BLaER1 treated with 17β-estradiol and CSF1 and Interleukin-3, amounts not matched to agents 10 nM and 100 nM (cell line): ENCODE data around the gene AGRN.
A peak's percentile ranks its signal among the peaks of the same experiment; 100 is the strongest.

Experiments
- H3K27ac ChIP-seq, 11 experiments: shearing (Covaris generic); formaldehyde crosslinking; 2 replicates each; pipeline ENCODE4 v1.8.1; 2022
- H3K27me3 ChIP-seq, 11 experiments: shearing (Covaris generic); formaldehyde crosslinking; 2 replicates each; pipeline ENCODE4 v1.8.1; 2022
- H3K36me3 ChIP-seq, 11 experiments: shearing (Covaris generic); formaldehyde crosslinking; 2 replicates each; pipeline ENCODE4 v1.8.1; 2022
- H3K4me1 ChIP-seq, 10 experiments: shearing (Covaris generic); formaldehyde crosslinking; 2 replicates each; pipeline ENCODE4 v1.8.1; 2022
- H3K4me2 ChIP-seq, 11 experiments: shearing (Covaris generic); formaldehyde crosslinking; 2 replicates each; pipeline ENCODE4 v1.8.1; 2022
- H3K4me3 ChIP-seq, 10 experiments: shearing (Covaris generic); formaldehyde crosslinking; 2 replicates each; pipeline ENCODE4 v1.8.1; 2022
- H3K9ac ChIP-seq, 11 experiments: shearing (Covaris generic); formaldehyde crosslinking; 2 replicates each; pipeline ENCODE4 v1.8.1; 2022
- H3K9me3 ChIP-seq, 11 experiments: shearing (Covaris generic); formaldehyde crosslinking; replicated peaks in 1 of 11; 2 replicates each; pipeline ENCODE4 v1.8.1; 2022
- H4K20me1 ChIP-seq, 11 experiments: shearing (Covaris generic); formaldehyde crosslinking; 2 replicates each; pipeline ENCODE4 v1.8.1; 2022
- Cebpa-rat ChIP-seq, 11 experiments: shearing (Covaris generic); IDR thresholded peaks; 2 replicates each; pipeline ENCODE4 v1.8.1; 2022

Gene AGRN

DNA sequence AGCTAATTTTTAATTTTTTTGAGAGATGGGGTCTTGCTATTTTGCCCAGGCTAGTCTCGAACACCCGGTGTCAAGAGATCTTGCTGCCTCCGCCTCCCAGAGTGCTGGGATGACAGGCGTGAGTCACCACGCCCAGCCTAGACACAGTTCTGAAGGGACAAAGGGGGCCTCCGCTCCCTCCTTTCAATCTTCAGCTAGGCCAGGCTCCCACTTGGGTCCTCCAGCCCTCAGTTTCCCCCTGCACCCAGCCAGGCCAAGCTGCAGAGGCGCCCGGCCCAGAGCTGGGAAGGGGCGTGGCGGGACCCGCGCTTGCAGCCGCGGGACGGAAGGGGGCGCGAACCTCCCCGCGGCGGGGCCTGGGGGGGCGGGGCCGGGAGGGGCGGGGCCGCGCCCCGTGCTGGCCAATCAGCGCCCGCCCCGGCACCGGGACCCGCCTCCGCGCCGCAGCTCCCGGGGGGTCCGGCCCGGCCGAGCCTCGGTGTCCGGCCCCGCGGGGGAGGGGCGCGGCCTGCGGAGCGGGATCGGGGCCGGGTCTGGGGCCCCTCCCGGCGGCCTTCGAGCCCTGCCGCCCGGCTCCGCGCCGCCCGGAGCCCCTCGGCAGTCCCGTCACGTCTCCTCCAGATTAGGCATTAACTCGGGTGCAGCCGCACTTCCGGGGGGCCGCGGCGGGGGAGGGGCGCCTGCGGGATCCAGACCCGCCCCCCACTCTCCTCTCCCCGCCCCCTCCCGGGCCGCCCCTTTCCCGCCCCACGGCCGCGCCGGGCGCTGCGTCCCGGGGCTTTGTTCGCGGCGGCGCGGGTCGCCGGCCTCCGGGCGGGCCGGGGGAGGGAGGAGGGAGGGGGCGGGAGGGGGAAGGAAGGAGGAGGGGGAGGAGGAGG is 559 bp upstream of the AGRN start:
- peaks cover 45 to 63% (median 52%) of the 10 kb centered on the region in 10 experiments for H3K4me1 ChIP-seq
- peak overlapping the region; percentile 69 to 80 (median 78); a peak in 20 of 22 replicates for H3K9ac ChIP-seq
- no peak for TF ChIP-seq Cebpa-rat (IDR thresholded peaks at IDR 0.05)
- H3K4me3 ChIP-seq: peak overlapping the region; percentile 47 to 71 (median 60)
- peaks cover 0 to 35% (median 15%) of the 10 kb centered on the region in 11 experiments; a peak in 15 of 22 replicates for H4K20me1 ChIP-seq
- H3K4me2 ChIP-seq: peak overlapping the region in 7 of 11 experiments; percentile 26 to 84 (median 41); a peak in 11 of 22 replicates
- H3K9me3 ChIP-seq: no peaks in the 10 kb centered on the region
- peaks cover 3 to 25% (median 14%) of the 10 kb centered on the region in 11 experiments; a peak in 18 of 22 replicates for H3K27me3 ChIP-seq
- H3K36me3 ChIP-seq: no peaks in the 10 kb centered on the region
- H3K27ac ChIP-seq: peak overlapping the region in 10 of 11 experiments; percentile 63 to 88 (median 74); a peak in 20 of 22 replicates

DNA sequence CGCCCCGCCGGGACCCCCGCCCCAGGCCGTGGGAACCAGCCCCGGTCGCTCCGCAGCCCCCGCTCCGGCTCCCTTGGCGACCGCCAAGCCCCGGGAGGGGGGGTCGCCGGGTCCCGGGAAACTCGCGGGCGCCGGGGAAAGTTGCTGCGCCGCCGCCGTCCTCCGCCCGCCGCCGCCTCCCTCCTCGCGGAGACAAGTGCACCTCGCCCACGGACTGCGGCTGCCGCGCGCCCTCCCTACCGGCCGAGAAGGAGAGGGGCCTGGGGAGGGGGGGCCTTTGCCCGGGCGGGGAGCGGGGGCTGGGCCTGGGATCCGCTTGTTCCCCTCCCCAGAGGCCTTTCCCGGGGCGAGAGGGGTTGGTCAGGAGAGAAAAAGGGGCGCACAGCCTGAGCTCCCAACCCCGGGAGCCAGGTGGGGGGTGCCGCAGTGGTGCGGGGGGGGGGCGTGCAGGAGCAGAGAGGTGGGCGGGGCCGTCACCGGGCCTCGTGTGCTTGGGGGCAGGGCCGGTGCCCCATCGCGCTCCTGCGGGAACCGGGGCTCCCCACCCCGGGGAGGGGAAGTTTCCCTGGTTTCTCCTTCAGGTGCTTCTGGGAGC is 592 bp downstream of the AGRN start:
- H3K9ac ChIP-seq: peak overlapping the region; percentile 57 to 77 (median 69); a peak in 21 of 22 replicates
- peak overlapping the region in 9 of 11 experiments; percentile 5 to 56 (median 38); a peak in 10 of 22 replicates for H3K27ac ChIP-seq
- peaks cover 34 to 61% (median 51%) of the 10 kb centered on the region in 10 experiments for H3K4me1 ChIP-seq

DNA sequence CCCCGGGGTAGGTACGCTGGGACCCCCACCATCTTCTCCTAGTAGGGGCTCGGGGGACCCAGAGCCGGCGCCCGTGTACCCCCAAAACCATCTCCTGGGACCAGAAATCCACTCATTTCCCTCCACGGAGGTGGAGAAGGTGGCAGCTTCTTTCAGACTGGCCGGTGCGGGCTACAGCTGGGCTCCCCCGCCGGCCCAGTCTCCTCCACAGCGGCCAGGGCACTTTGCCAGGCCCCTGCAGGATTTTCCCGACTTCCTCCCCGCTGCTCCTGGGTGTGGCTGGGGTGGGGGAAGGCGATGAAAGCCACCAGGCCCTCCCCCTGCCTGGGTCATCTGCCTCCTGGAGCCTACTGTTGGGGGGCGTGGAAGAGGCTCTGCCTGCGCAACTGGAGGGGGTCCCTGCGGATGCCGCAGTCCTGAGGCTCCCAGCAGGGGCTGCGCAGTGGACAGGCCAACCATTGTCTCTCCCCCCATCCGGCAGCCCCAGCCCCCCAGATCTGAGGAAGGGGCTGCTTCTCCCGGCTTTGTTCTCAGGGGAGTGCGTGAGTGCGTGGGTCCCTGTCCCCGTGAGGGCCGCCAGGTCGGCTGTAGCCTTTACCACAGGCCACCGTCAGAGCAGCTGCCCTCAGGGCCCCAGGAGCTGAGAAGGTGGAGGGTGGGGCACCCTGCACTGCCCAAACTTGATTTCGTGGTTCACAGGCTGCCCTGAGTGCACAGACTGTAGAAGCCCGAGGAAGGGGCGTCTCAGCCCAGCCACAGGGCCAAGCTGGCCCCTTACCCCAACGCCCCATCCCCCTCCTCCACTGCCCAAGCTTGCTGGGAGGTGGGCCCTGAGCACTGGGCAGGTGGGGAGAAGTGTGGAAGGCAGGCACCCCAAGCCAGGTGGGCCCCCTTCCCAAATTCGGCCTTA is 1.3 kb downstream of the AGRN start:
- Histone ChIP-seq H3K4me3 (peak overlapping the region; percentile 27 to 75 (median 69)), H3K27me3 (peaks cover 3 to 25% (median 14%) of the 10 kb centered on the region in 11 experiments; a peak in 18 of 22 replicates), H3K4me1 (peaks cover 38 to 64% (median 56%) of the 10 kb centered on the region in 10 experiments), H3K27ac (no peak overlapping the region), H3K36me3 (no peaks in the 10 kb centered on the region), H3K9ac (peak overlapping the region in 9 of 11 experiments; percentile 12 to 69 (median 54); a peak in 14 of 22 replicates), H3K4me2 (peak overlapping the region; percentile 88 to 99 (median 97)), H3K9me3 (no peaks in the 10 kb centered on the region), H4K20me1 (peaks cover 3 to 54% (median 25%) of the 10 kb centered on the region in 11 experiments; a peak in 19 of 22 replicates)
- no peak for TF ChIP-seq Cebpa-rat (IDR thresholded peaks at IDR 0.05)

More for the DNA sequence above, 592 bp downstream of the AGRN start:
- H3K27me3 ChIP-seq: peaks cover 3 to 25% (median 14%) of the 10 kb centered on the region in 11 experiments; a peak in 18 of 22 replicates
- no peaks in the 10 kb centered on the region for H3K36me3 ChIP-seq
- H3K4me3 ChIP-seq: peak overlapping the region; percentile 64 to 75 (median 69)
- peak overlapping the region; percentile 88 to 99 (median 98) for H3K4me2 ChIP-seq
- peaks cover 0 to 46% (median 20%) of the 10 kb centered on the region in 11 experiments; a peak in 15 of 22 replicates for H4K20me1 ChIP-seq
- no peaks in the 10 kb centered on the region for H3K9me3 ChIP-seq
- TF ChIP-seq Cebpa-rat (IDR thresholded peaks at IDR 0.05): no peak

DNA sequence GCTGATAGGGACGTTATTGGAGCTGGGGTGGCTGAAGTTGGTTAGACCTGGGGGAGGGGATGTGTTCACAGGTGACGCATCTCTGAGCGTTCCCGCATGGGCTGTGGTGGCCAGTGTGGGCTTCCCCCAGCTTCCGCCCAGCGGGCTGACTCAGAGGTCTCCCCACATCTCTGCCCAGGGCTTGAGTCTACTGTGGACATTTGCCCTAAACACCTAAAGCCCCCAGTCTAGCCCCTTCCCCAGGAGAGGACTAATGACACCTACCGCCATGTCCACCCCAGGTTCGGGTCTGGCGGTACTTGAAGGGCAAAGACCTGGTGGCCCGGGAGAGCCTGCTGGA is 2.0 kb downstream of the AGRN start:
- H3K4me3 ChIP-seq: peak overlapping the region in 4 of 10 experiments; percentile 10 to 72 (median 44); a peak in 3 of 20 replicates
- H3K4me2 ChIP-seq: peak overlapping the region; percentile 88 to 99 (median 97)
- H3K36me3 ChIP-seq: no peaks in the 10 kb centered on the region
- H3K27me3 ChIP-seq: peaks cover 5 to 25% (median 15%) of the 10 kb centered on the region in 11 experiments; a peak in 19 of 22 replicates
- H3K4me1 ChIP-seq: peaks cover 44 to 65% (median 60%) of the 10 kb centered on the region in 10 experiments
- no peaks in the 10 kb centered on the region for H3K9me3 ChIP-seq
- no peak overlapping the region for H3K27ac ChIP-seq
- no peak for TF ChIP-seq Cebpa-rat (IDR thresholded peaks at IDR 0.05)
- H3K9ac ChIP-seq: peak overlapping the region in 2 of 11 experiments; percentile 54 to 65; a peak in 2 of 22 replicates
- H4K20me1 ChIP-seq: peaks cover 9 to 60% (median 31%) of the 10 kb centered on the region in 11 experiments; a peak in 19 of 22 replicates

DNA sequence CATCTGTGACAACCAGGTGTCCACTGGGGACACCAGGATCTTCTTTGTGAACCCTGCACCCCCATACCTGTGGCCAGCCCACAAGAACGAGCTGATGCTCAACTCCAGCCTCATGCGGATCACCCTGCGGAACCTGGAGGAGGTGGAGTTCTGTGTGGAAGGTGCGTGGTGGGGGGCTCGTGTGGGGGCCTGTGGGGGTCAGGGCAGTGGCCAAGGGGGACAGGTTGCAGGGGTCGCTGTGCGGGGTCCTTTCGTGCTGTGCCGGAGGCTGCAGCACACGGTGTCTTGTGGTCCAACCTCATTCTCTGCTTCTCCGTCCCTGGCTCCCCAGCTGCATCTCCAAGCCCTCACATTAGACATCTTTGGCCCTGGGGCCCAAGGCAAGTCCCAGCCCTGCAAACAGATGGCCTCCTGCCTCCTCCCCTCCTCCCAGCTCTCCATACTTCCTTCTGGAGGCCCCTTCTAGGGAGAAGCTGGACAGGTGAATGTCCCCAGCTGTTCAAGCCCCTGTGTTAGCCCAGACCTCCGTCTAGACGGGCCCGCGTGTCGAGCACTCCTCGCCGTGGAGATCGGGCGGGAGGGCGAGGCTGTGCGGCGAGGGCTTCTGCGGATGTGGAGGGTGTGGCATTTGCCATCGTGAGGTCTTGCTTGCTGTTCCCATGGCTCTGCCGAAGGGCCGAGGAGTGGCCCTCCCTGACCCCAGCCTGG is 2.5 kb downstream of the AGRN start:
- Histone ChIP-seq H3K9ac (peak overlapping the region in 8 of 11 experiments; percentile 10 to 65 (median 39); a peak in 12 of 22 replicates), H3K4me1 (peaks cover 49 to 71% (median 66%) of the 10 kb centered on the region in 10 experiments), H4K20me1 (peaks cover 14 to 66% (median 37%) of the 10 kb centered on the region in 11 experiments; a peak in 19 of 22 replicates), H3K36me3 (no peaks in the 10 kb centered on the region), H3K9me3 (no peaks in the 10 kb centered on the region), H3K27ac (peak overlapping the region in 6 of 11 experiments; percentile 7 to 50 (median 40); a peak in 9 of 22 replicates), H3K4me2 (peak overlapping the region; percentile 88 to 99 (median 97)), H3K4me3 (peak overlapping the region in 8 of 10 experiments; percentile 19 to 71 (median 34); a peak in 14 of 20 replicates), H3K27me3 (peaks cover 11 to 25% (median 15%) of the 10 kb centered on the region in 11 experiments; a peak in 20 of 22 replicates)
- TF ChIP-seq Cebpa-rat (IDR thresholded peaks at IDR 0.05): no peak

GRCh38 chr1:1023700-1024099 is 3.8 kb downstream of the AGRN start:
- Histone ChIP-seq H3K27ac (peak overlapping the region in 1 of 11 experiments; percentile 50; a peak in 3 of 22 replicates), H3K4me3 (no peak overlapping the region; a peak in 2 of 20 replicates), H4K20me1 (peaks cover 19 to 76% (median 41%) of the 10 kb centered on the region in 11 experiments; a peak in 19 of 22 replicates), H3K9ac (peak overlapping the region in 3 of 11 experiments; percentile 40 to 57 (median 54); a peak in 2 of 22 replicates), H3K36me3 (no peaks in the 10 kb centered on the region), H3K27me3 (peaks cover 12 to 29% (median 17%) of the 10 kb centered on the region in 11 experiments; a peak in 20 of 22 replicates), H3K4me2 (peak overlapping the region; percentile 88 to 99 (median 97); a peak in 20 of 22 replicates), H3K9me3 (no peaks in the 10 kb centered on the region), H3K4me1 (peaks cover 56 to 80% (median 76%) of the 10 kb centered on the region in 10 experiments)
- no peak for TF ChIP-seq Cebpa-rat (IDR thresholded peaks at IDR 0.05)

DNA sequence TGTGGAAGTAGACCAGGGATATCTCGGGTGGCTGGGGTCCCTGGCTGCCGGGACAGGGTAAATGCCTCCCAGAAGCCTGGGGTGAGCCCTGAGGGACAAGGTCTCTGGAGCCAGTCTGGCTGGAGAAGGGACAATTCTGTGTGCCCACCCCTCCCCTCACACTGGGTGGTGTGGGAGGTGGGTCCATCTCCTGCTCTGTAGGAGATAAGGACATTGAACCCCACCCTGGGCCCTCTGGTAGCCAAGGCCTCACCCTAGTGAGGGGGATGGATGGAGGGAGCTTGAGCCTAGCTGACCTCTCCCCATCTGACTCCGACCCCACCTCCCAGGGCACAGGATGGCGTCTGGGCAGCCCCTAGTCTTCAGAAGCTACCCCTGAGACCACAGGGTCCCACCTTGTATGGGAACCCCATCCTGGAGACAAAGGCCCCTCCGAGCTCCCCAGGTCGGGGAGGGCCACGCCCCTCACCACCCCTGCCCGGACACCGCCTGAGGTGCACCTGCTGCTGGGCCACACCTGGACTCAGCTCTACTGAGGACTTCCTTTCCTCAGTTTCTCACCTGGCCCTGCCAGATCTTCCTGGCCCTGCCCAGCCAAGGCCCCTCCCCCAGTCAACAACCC is 4.3 kb downstream of the AGRN start:
- Histone ChIP-seq H3K4me1 (peaks cover 53 to 76% (median 75%) of the 10 kb centered on the region in 10 experiments), H3K27me3 (peaks cover 12 to 29% (median 17%) of the 10 kb centered on the region in 11 experiments; a peak in 20 of 22 replicates), H4K20me1 (peaks cover 19 to 76% (median 41%) of the 10 kb centered on the region in 11 experiments; a peak in 19 of 22 replicates), H3K4me2 (peak overlapping the region in 9 of 11 experiments; percentile 89 to 99 (median 97); a peak in 19 of 22 replicates), H3K9ac (peak overlapping the region in 2 of 11 experiments; percentile 9 to 57; a peak in 1 of 22 replicates), H3K9me3 (no peaks in the 10 kb centered on the region), H3K4me3 (no peak overlapping the region), H3K27ac (no peak overlapping the region), H3K36me3 (no peaks in the 10 kb centered on the region)
- no peak for TF ChIP-seq Cebpa-rat (IDR thresholded peaks at IDR 0.05)
